B cell (primary cell): ENCODE measurements around the gene TNRC6C. TPM values are rescaled to one million over a fixed set of nuclear protein-coding genes. Genes with fewer than 3 reads are reported as not detected.

Experiments used
- ATAC-seq: fragments of 200-7000 bp; cut with Tn5 transposase; one replicate; pipeline ENCODE4 v1.10.0; 2021; ENCODE audit warnings: low read depth, mild to moderate bottlenecking, moderate number of reproducible peaks, moderate library complexity
- CTCF ChIA-PET: fragments of 350-600 bp; sonication (Branson Sonifier 250); formaldehyde crosslinking; loops from one replicate; lab custom pipeline; 2021; ENCODE audit warnings: antibody characterized with exemption, inconsistent platforms; lab: Charles Lee
- POLR2A ChIA-PET: fragments of 350-600 bp; sonication (Branson Sonifier 250); formaldehyde crosslinking; loops from one replicate; lab custom pipeline; 2021; ENCODE audit warnings: antibody characterized with exemption; lab: Charles Lee
- DNase-seq: peaks from one replicate; pipeline ENCODE4 v3.0.0; 2013
- H2AFZ ChIP-seq: 2 replicates; pipeline ENCODE4 v1.6.1; 2012; ENCODE audit warnings: mild to moderate bottlenecking, low read depth, low read length; ENCODE audit not compliant: insufficient read depth, poor library complexity, severe bottlenecking
- H3K27ac ChIP-seq, 2 donors: 1 replicate in 1 of 2; 2 replicates in 1 of 2; pipeline ENCODE4 v1.5.1; 2012 to 2013; ENCODE audit warnings: low read length in 2 of 2, mild to moderate bottlenecking in 2 of 2, moderate library complexity in 1 of 2
- H3K27me3 ChIP-seq, 4 experiments: fragments of 200-600 bp in 1 of 4; sonication (generic) in 1 of 4; replicated peaks in 1 of 4; 1 replicate in 2 of 4; 2 replicates in 2 of 4; pipeline versions ENCODE4 v1.6.1 to v1.7.0; 2013 to 2016; ENCODE audit warnings: low read length in 3 of 4, mild to moderate bottlenecking in 2 of 4, mixed read lengths in 1 of 4, moderate library complexity in 1 of 4; ENCODE audit not compliant: insufficient read depth in 4 of 4, control insufficient read depth in 3 of 4; ENCODE audit errors: control extremely low read depth in 1 of 4
- H3K36me3 ChIP-seq, 2 experiments: replicated peaks in 1 of 2; 1 replicate in 1 of 2; 2 replicates in 1 of 2; pipeline versions ENCODE4 v1.6.1 to v1.7.1; 2013; ENCODE audit warnings: low read length in 1 of 2; ENCODE audit not compliant: insufficient read depth in 2 of 2, control insufficient read depth in 1 of 2; ENCODE audit errors: control extremely low read depth in 1 of 2, extremely low read depth in 1 of 2
- H3K4me1 ChIP-seq, 2 donors: fragments of 200-600 bp in 1 of 2; sonication (generic) in 1 of 2; 1 replicate in 1 of 2; 2 replicates in 1 of 2; pipeline versions ENCODE4 v1.5.1 to v1.6.1; 2013 to 2017; ENCODE audit warnings: low read length in 2 of 2; ENCODE audit not compliant: control insufficient read depth in 2 of 2, insufficient read depth in 2 of 2
- H3K4me2 ChIP-seq: replicated peaks from 2 replicates; pipeline ENCODE3; 2012; ENCODE audit warnings: mild to moderate bottlenecking, low read depth, low read length; ENCODE audit not compliant: poor library complexity, severe bottlenecking
- H3K4me3 ChIP-seq, 5 experiments: fragments of 200-600 bp in 1 of 5; sonication (generic) in 1 of 5; 1 replicate in 3 of 5; 2 replicates in 2 of 5; pipeline versions ENCODE4 v1.5.1 to v1.7.0; 2011 to 2016; ENCODE audit warnings: low read length in 4 of 5, mild to moderate bottlenecking in 4 of 5, low read depth in 2 of 5, control low read depth in 1 of 5, moderate library complexity in 1 of 5; ENCODE audit not compliant: insufficient read depth in 1 of 5; ENCODE audit errors: control extremely low read depth in 1 of 5, extremely low read depth in 1 of 5
- H3K79me2 ChIP-seq: fragments of 200-600 bp; sonication (generic); one replicate; pipeline ENCODE4 v1.6.0; 2016; ENCODE audit warnings: low read length; ENCODE audit not compliant: control insufficient read depth, insufficient read depth
- H3K9ac ChIP-seq: fragments of 200-600 bp; sonication (generic); 2 replicates; pipeline ENCODE4 v1.6.1; 2017; ENCODE audit warnings: mild to moderate bottlenecking, low read length, moderate library complexity
- H3K9me3 ChIP-seq, 3 donors: one replicate each; pipeline versions ENCODE4 v1.6.1 to v1.7.1; 2013; ENCODE audit warnings: low read length in 2 of 3; ENCODE audit not compliant: control insufficient read depth in 2 of 3, insufficient read depth in 1 of 3; ENCODE audit errors: control extremely low read depth in 1 of 3
- H4K20me1 ChIP-seq: 2 replicates; pipeline ENCODE4 v1.6.0; 2012; ENCODE audit warnings: mild to moderate bottlenecking, low read length; ENCODE audit not compliant: insufficient read depth, control insufficient read depth, poor library complexity, severe bottlenecking
- H3K27ac Mint-ChIP-seq: one replicate; pipeline ENCODE4 v1.8.0; 2021; ENCODE audit warnings: mixed read lengths
- H3K27me3 Mint-ChIP-seq: one replicate; pipeline ENCODE4 v1.8.0; 2021; ENCODE audit warnings: mixed read lengths
- H3K4me1 Mint-ChIP-seq: one replicate; pipeline ENCODE4 v1.8.0; 2021; ENCODE audit warnings: mixed read lengths
- H3K4me3 Mint-ChIP-seq: one replicate; pipeline ENCODE4 v1.8.0; 2021; ENCODE audit warnings: mixed read lengths
- H3K9me3 Mint-ChIP-seq: one replicate; pipeline ENCODE4 v1.8.0; 2022; ENCODE audit warnings: mixed read lengths; ENCODE audit not compliant: insufficient read depth
- CTCF ChIP-seq: fragments of 200-600 bp; IDR thresholded peaks from one replicate; pipeline ENCODE4 v1.8.0; 2022; ENCODE audit warnings: antibody characterized with exemption, mild to moderate bottlenecking
- EZH2 ChIP-seq: IDR thresholded peaks from 2 replicates; pipeline ENCODE4 v1.6.1; 2012; ENCODE audit warnings: borderline replicate concordance, low read depth, mild to moderate bottlenecking, moderate library complexity, low read length; ENCODE audit not compliant: insufficient read depth, poor library complexity, severe bottlenecking
- WGBS: methylation state at CpG from one replicate; pipeline ENCODE4 v1.1.5; 2013; ENCODE audit warnings: missing lambda C conversion rate; ENCODE audit not compliant: insufficient coverage; 5-methylcytosine and 5-hydroxymethylcytosine counted together
- intact Hi-C: fragments of 100-400 bp; cut with micrococcal nuclease; formaldehyde crosslinking; loops from one replicate; pipeline ENCODE4 v1.10.0; 2022
- polyA plus RNA-seq: library from polyadenylated mRNA; depleted of rRNA; stranded (reverse); fragments of >200 nt; gene quantifications from 2 replicates; pipeline ENCODE4 v1.2.3, GENCODE V29; 2012
- total RNA-seq, 2 donors: library from RNA; stranded (reverse); fragments of 120-200 nt in 1 of 2; gene quantifications; 1 replicate in 1 of 2; 2 replicates in 1 of 2; pipeline versions ENCODE4 v1.2.3 to v1.2.4, GENCODE V29; 2013 to 2022

Gene TNRC6C
- total and polyA plus RNA-seq, 2 donors (not counting 1 experiment from before 2014, with no cell fraction given), result 3.9 to 63.8 TPM

GRCh38 chr17:78058581-78058980, 100.1 kb downstream of the TNRC6C start:
- Histone ChIP-seq H4K20me1 (peaks cover 26% of the 10 kb centered on the region), H3K4me3 (no peak overlapping the region), H2AFZ (no peak overlapping the region), H3K9ac (no peak overlapping the region), H3K27me3 (no peaks in the 10 kb centered on the region), H3K36me3 (peaks cover 2 to 7% of the 10 kb centered on the region in 2 experiments), H3K79me2 (peaks cover 3% of the 10 kb centered on the region), H3K4me1 (no peaks in the 10 kb centered on the region), H3K9me3 (no peaks in the 10 kb centered on the region), H3K4me2 (no peak overlapping the region), H3K27ac (no peak overlapping the region)
- Mint-ChIP-seq H3K27me3 (no peaks in the 10 kb centered on the region), H3K4me3 (no peak overlapping the region), H3K27ac (no peak overlapping the region), H3K9me3 (no peaks in the 10 kb centered on the region), H3K4me1 (no peaks in the 10 kb centered on the region)
- WGBS, result no CpG with 5 or more reads among the region's 1 CpG
- POLR2A ChIA-PET, result no interaction called here
- CTCF ChIA-PET, result interaction anchor here (1.2 kb wide), 1 partner anchor 25 kb away, joined by 4 read pairs; no protein-coding TSS in a partner anchor
- intact Hi-C loops, result no loop called here
- TF ChIP-seq EZH2, result no peak
- no peak for TF ChIP-seq CTCF
- DNase-seq (no peak), ATAC-seq (no peak)

- H3K4me2 ChIP-seq, result no peak overlapping the region
- no peaks in the 10 kb centered on the region for H3K79me2 ChIP-seq
- Mint-ChIP-seq H3K4me3 (no peak overlapping the region), H3K4me1 (no peaks in the 10 kb centered on the region), H3K27me3 (no peaks in the 10 kb centered on the region), H3K27ac (no peak overlapping the region), H3K9me3 (no peaks in the 10 kb centered on the region)
- H3K9me3 ChIP-seq, result no peaks in the 10 kb centered on the region
- H3K4me1 ChIP-seq, result no peaks in the 10 kb centered on the region
- 100% methylated on average over 1 of the region's 2 CpGs for WGBS
- DNase-seq (no peak), ATAC-seq (no peak)
- H3K4me3 ChIP-seq, result no peak overlapping the region
- H3K36me3 ChIP-seq, result peaks cover 4 to 21% of the 10 kb centered on the region in 2 experiments
- H4K20me1 ChIP-seq, result peaks cover 22% of the 10 kb centered on the region
- POLR2A ChIA-PET, result no interaction called here
- CTCF ChIA-PET, result interaction anchor here (1.2 kb wide), 1 partner anchor 21 kb away, joined by 4 read pairs; no protein-coding TSS in a partner anchor
- H3K27me3 ChIP-seq, result no peaks in the 10 kb centered on the region
- no peak overlapping the region for H2AFZ ChIP-seq
- no peak for TF ChIP-seq EZH2
- intact Hi-C loops, result no loop called here
- no peak overlapping the region for H3K27ac ChIP-seq
- H3K9ac ChIP-seq, result no peak overlapping the region
These were observed 104.1 kb downstream of the TNRC6C start for GRCh38 chr17:78062596-78062995.
